Testis (tissue), 3 donors: ENCODE data around the gene ADGRG3. TPM values are rescaled to one million over a fixed set of nuclear protein-coding genes. Genes with fewer than 3 reads are reported as not detected.

ENCODE experiments used
- DNase-seq: peaks from one replicate; pipeline ENCODE4 v3.0.0-alpha.2; 2019
- H3K27ac ChIP-seq, 2 donors: fragments of 200-600 bp; sonication (generic); one replicate each; pipeline ENCODE4 v1.5.1; 2019
- H3K27me3 ChIP-seq: fragments of 200-600 bp; sonication (generic); one replicate; pipeline ENCODE4 v1.5.1; 2019
- H3K36me3 ChIP-seq: fragments of 200-600 bp; sonication (generic); one replicate; pipeline ENCODE4 v1.5.1; 2017; ENCODE audit warnings: low read depth; ENCODE audit errors: missing control alignments
- H3K4me1 ChIP-seq: fragments of 200-600 bp; sonication (generic); one replicate; pipeline ENCODE4 v1.5.1; 2019
- H3K4me3 ChIP-seq, 2 donors: fragments of 200-600 bp; sonication (generic); one replicate each; pipeline ENCODE4 v1.5.1; 2017 to 2019
- H3K9me3 ChIP-seq: fragments of 200-600 bp; sonication (generic); one replicate; pipeline ENCODE4 v1.5.1; 2017
- POLR2A ChIP-seq: fragments of 450-650 bp; IDR thresholded peaks from one replicate; pipeline ENCODE4 v1.6.1; 2017; ENCODE audit warnings: antibody characterized with exemption, mild to moderate bottlenecking, moderate library complexity
- WGBS, 2 donors: methylation state at CpG; one replicate each; pipeline ENCODE4 v1.1.5; 2018; 5-methylcytosine and 5-hydroxymethylcytosine counted together
- intact Hi-C: fragments of 100-400 bp; cut with DNase I; formaldehyde crosslinking; loops from one replicate; pipeline ENCODE4 v1.15.1; 2023; ENCODE audit warnings: low total_unique reads
- polyA plus RNA-seq: library from polyadenylated mRNA; stranded (reverse); fragments of 350-450 nt; fragmentation: Illumina TruSeq; extraction: RNeasy Lipid Tissue Mini Kit (QIAGEN cat#74804); gene quantifications from one replicate; pipeline ENCODE4 v1.2.3, GENCODE V29; 2014; ENCODE audit warnings: low read depth, low replicate concordance; ENCODE audit not compliant: insufficient read depth
- total RNA-seq, 2 donors: library from RNA; depleted of rRNA; stranded (reverse); fragments of >200 nt; gene quantifications; one replicate each; pipeline ENCODE4 v1.2.3, GENCODE V29; 2016
- TF ChIP-seq, protein P1 (sequence below), 3 experiments: fragments of 450-650 bp in 2 of 3; fragments of 200-600 bp in 1 of 3; sonication (generic) in 1 of 3; IDR thresholded peaks; one replicate each; pipeline ENCODE4 v1.5.1; 2016 to 2019; ENCODE audit warnings: antibody characterized with exemption in 3 of 3, mild to moderate bottlenecking in 2 of 3, moderate library complexity in 1 of 3

The ADGRG3 gene
- total and polyA plus RNA-seq, 3 donors from 2014 or later, result 0.37 to 0.82 (median 0.63) TPM

DNA sequence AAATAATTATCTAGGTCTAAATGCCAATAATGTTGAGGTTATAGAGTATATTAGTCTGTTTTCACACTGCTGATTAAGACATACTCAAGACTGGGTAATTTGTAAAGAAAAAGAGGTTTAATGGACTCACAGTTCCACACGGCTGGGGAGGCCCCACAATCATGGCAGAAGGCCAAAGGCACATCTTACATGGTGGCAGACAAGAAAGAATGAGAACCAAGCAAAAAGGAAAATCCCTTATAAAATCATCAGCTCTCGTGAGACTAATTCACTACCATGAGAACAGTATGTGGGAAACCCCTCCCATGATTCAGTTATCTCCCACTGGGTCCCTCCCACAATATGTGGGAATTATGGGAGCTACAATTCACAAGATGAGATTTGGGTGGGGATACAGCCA is 64.6 kb downstream of the ADGRG3 start:
- H3K27ac ChIP-seq, result no peak overlapping the region
- H3K4me3 ChIP-seq, result no peak overlapping the region
- peaks cover 5% of the 10 kb centered on the region for H3K4me1 ChIP-seq
- TF ChIP-seq, protein P1, sequence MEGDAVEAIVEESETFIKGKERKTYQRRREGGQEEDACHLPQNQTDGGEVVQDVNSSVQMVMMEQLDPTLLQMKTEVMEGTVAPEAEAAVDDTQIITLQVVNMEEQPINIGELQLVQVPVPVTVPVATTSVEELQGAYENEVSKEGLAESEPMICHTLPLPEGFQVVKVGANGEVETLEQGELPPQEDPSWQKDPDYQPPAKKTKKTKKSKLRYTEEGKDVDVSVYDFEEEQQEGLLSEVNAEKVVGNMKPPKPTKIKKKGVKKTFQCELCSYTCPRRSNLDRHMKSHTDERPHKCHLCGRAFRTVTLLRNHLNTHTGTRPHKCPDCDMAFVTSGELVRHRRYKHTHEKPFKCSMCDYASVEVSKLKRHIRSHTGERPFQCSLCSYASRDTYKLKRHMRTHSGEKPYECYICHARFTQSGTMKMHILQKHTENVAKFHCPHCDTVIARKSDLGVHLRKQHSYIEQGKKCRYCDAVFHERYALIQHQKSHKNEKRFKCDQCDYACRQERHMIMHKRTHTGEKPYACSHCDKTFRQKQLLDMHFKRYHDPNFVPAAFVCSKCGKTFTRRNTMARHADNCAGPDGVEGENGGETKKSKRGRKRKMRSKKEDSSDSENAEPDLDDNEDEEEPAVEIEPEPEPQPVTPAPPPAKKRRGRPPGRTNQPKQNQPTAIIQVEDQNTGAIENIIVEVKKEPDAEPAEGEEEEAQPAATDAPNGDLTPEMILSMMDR (IDR thresholded peaks at IDR 0.05), result no peak
- no peak for TF ChIP-seq POLR2A
- no peak for DNase-seq
- no peaks in the 10 kb centered on the region for H3K27me3 ChIP-seq
- intact Hi-C loops, result no loop called here
- WGBS, 2 donors, result 61 to 65% methylated on average over 2 of the region's 2 CpGs
- H3K36me3 ChIP-seq, result no peaks in the 10 kb centered on the region
- no peaks in the 10 kb centered on the region for H3K9me3 ChIP-seq

DNA sequence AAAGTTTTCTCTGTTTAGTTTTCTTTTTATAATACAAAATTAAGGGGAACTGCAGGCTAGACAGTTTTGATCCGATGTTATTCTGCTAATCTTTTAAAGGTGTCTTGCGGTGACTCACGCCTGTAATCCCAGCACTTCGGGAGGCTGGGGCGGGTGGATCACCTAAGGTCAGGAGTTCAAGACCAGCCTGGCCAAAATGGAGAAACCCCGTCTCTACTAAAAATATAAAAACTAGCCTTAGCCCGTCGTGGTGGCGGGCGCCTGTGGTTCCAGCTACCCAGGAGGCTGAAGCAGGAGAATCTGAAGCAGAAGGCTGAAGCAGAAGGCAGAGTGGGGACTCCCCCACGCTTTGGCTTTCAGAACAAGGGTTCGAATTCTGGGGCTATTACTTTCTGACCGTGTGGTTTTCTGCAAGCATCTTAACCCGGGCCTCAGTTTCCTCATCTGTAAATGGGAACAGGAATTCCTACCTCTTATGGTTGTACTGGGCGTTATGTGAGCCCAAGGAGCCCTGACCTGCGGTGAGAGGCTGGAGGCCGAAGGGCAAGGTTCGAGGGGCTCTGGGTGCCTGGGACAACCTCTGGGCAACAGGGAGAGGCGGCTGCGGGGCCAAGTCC is 66.3 kb downstream of the ADGRG3 start:
- intact Hi-C loops, result no loop called here
- WGBS, 2 donors, result 46 to 48% methylated on average over 16 to 20 of the region's 20 CpGs
- DNase-seq, result no peak
- Histone ChIP-seq H3K36me3 (no peaks in the 10 kb centered on the region), H3K4me3 (peak overlapping the region; percentile 62 to 89), H3K27ac (peak overlapping the region; percentile 78 to 88), H3K9me3 (no peaks in the 10 kb centered on the region), H3K4me1 (peaks cover 5% of the 10 kb centered on the region), H3K27me3 (no peaks in the 10 kb centered on the region)
- TF ChIP-seq, protein P1 (IDR thresholded peaks at IDR 0.05), result no peak
- no peak for TF ChIP-seq POLR2A

GRCh38 chr16:57734925-57735754 is 67.0 kb downstream of the ADGRG3 start:
- H3K4me3 ChIP-seq, result peak overlapping the region; percentile 76 to 89
- no peak for TF ChIP-seq POLR2A
- TF ChIP-seq, protein P1 (IDR thresholded peaks at IDR 0.05), result no peak
- WGBS, 2 donors, result 0% methylated on average over 29 to 45 of the region's 45 CpGs
- DNase-seq, result peak; percentile 100
- intact Hi-C loops, result no loop called here
- H3K36me3 ChIP-seq, result no peaks in the 10 kb centered on the region
- H3K27me3 ChIP-seq, result no peaks in the 10 kb centered on the region
- peaks cover 5% of the 10 kb centered on the region for H3K4me1 ChIP-seq
- H3K9me3 ChIP-seq, result no peaks in the 10 kb centered on the region
- H3K27ac ChIP-seq, result peak overlapping the region; percentile 78 to 88

- Histone ChIP-seq H3K9me3 (no peaks in the 10 kb centered on the region), H3K27ac (peak within 1 kb of the TSS; percentile 78 to 88), H3K4me3 (peak within 1 kb of the TSS; percentile 76 to 89), H3K4me1 (peaks cover 5% of the 10 kb centered on the region), H3K36me3 (no peaks in the 10 kb centered on the region), H3K27me3 (no peaks in the 10 kb centered on the region)
- DNase-seq, result no peak
- TF ChIP-seq, protein P1 (IDR thresholded peaks at IDR 0.05), result no peak
- no peak for TF ChIP-seq POLR2A
- intact Hi-C loops, result no loop called here
- 1% methylated on average over 32 to 35 of the region's 35 CpGs for WGBS, 2 donors
These were observed 67.8 kb downstream of the ADGRG3 start, which contains the start of gene KATNB1 for GRCh38 chr16:57735755-57736418. KATNB1 (plus strand) TSS chr16:57735770; CDS start chr16:57737244, 1,474 bp downstream.
